ENCODE data around the gene ARHGEF38. TPM values are rescaled to one million over a fixed set of nuclear protein-coding genes. Genes with fewer than 3 reads are reported as not detected.

Gene ARHGEF38
- polyA plus RNA-seq, 3 donors, result not detected

GRCh38 chr4:105670684-105671083 is 118.3 kb downstream of the ARHGEF38 start:
- Histone ChIP-seq H4K20me1 (ENCODE audit: insufficient read depth, low read length) (no peaks in the 10 kb centered on the region), H3K9me3 (replicated peaks in 1 of 2; ENCODE audit: control insufficient read depth in 1 of 2, insufficient read depth in 1 of 2, low read length in 2 of 2) (no peaks in the 10 kb centered on the region), H3K4me1 (ENCODE audit: control insufficient read depth in 1 of 2, insufficient read depth in 2 of 2, low read length in 2 of 2) (no peaks in the 10 kb centered on the region), H3K4me2 (replicated peaks; ENCODE audit: extremely low read depth, low read length, poor library complexity, severe bottlenecking) (no peak overlapping the region), H3K9ac (ENCODE audit: insufficient read depth, low read length, poor library complexity, severe bottlenecking) (no peak overlapping the region), H3K27ac (ENCODE audit: low read depth in 1 of 2, low read length in 2 of 2) (no peak overlapping the region), H3K36me3 (replicated peaks in 1 of 2; ENCODE audit: control insufficient read depth in 1 of 2, insufficient read depth in 2 of 2, low read length in 2 of 2) (no peaks in the 10 kb centered on the region), H3K4me3 (replicated peaks in 1 of 3; ENCODE audit: low read depth in 2 of 3, low read length in 3 of 3) (no peak overlapping the region), H3K79me2 (ENCODE audit: insufficient read depth, low read length) (no peaks in the 10 kb centered on the region), H3K27me3 (ENCODE audit: control insufficient read depth in 2 of 2, insufficient read depth in 2 of 2, low read length in 2 of 2) (no peaks in the 10 kb centered on the region), H2AFZ (ENCODE audit: insufficient read depth, low read depth, low read length, poor library complexity, severe bottlenecking) (no peak overlapping the region)
- TF ChIP-seq CTCF (IDR thresholded peaks at IDR 0.05), result no peak
- H3K36me3 Mint-ChIP-seq, result no peaks in the 10 kb centered on the region
- intact Hi-C loops (cut with micrococcal nuclease), result no loop called here
- H3K9me3 Mint-ChIP-seq, result no peaks in the 10 kb centered on the region
- peaks cover 0 to 3% (median 1%) of the 10 kb centered on the region in 3 donors for H3K27me3 Mint-ChIP-seq (ENCODE audit: low read depth in 3 of 3)
- no peak overlapping the region for H3K4me3 Mint-ChIP-seq
- no peaks in the 10 kb centered on the region for H3K4me1 Mint-ChIP-seq
- DNase-seq, result no peak
- H3K27ac Mint-ChIP-seq, result no peak overlapping the region

- peaks cover 0 to 3% (median 1%) of the 10 kb centered on the region in 3 donors for H3K27me3 Mint-ChIP-seq (ENCODE audit: low read depth in 3 of 3)
- Histone ChIP-seq H3K4me2 (replicated peaks; ENCODE audit: extremely low read depth, low read length, poor library complexity, severe bottlenecking) (no peak overlapping the region), H3K27me3 (ENCODE audit: control insufficient read depth in 2 of 2, insufficient read depth in 2 of 2, low read length in 2 of 2) (no peaks in the 10 kb centered on the region), H3K4me3 (replicated peaks in 1 of 3; ENCODE audit: low read depth in 2 of 3, low read length in 3 of 3) (no peak overlapping the region), H4K20me1 (ENCODE audit: insufficient read depth, low read length) (no peaks in the 10 kb centered on the region), H3K9me3 (replicated peaks in 1 of 2; ENCODE audit: control insufficient read depth in 1 of 2, insufficient read depth in 1 of 2, low read length in 2 of 2) (no peaks in the 10 kb centered on the region), H3K36me3 (replicated peaks in 1 of 2; ENCODE audit: control insufficient read depth in 1 of 2, insufficient read depth in 2 of 2, low read length in 2 of 2) (no peaks in the 10 kb centered on the region), H3K79me2 (ENCODE audit: insufficient read depth, low read length) (no peaks in the 10 kb centered on the region), H3K4me1 (ENCODE audit: control insufficient read depth in 1 of 2, insufficient read depth in 2 of 2, low read length in 2 of 2) (no peaks in the 10 kb centered on the region), H3K9ac (ENCODE audit: insufficient read depth, low read length, poor library complexity, severe bottlenecking) (no peak overlapping the region), H2AFZ (ENCODE audit: insufficient read depth, low read depth, low read length, poor library complexity, severe bottlenecking) (no peak overlapping the region), H3K27ac (ENCODE audit: low read depth in 1 of 2, low read length in 2 of 2) (no peak overlapping the region)
- no peaks in the 10 kb centered on the region for H3K9me3 Mint-ChIP-seq
- H3K4me3 Mint-ChIP-seq, result no peak overlapping the region
- H3K27ac Mint-ChIP-seq, result no peak overlapping the region
- intact Hi-C loops (cut with micrococcal nuclease), result no loop called here
- no peaks in the 10 kb centered on the region for H3K36me3 Mint-ChIP-seq
- TF ChIP-seq CTCF (IDR thresholded peaks at IDR 0.05), result no peak
- no CpG with 5 or more reads among the region's 2 CpGs for WGBS (ENCODE audit: insufficient coverage)
- no peaks in the 10 kb centered on the region for H3K4me1 Mint-ChIP-seq
- DNase-seq, result no peak
Observed at GRCh38 chr4:105671301-105671700, 118.9 kb downstream of the ARHGEF38 start.

Data from CD14-positive monocyte (primary cell).